Endothelial cell of umbilical vein (primary cell): Measurements from ENCODE around the gene ZNF615. TPM values are rescaled to one million over a fixed set of nuclear protein-coding genes. Genes with fewer than 3 reads are reported as not detected.

Source experiments
- BruUV-seq: library from RNA; stranded (reverse); fragments of 400-500 nt; replicated peaks from 2 replicates; lab custom pipeline; 2021; lab: Mats Ljungman, UMichigan
- CTCF ChIA-PET: fragments of 300-600, 350-600 bp; sonication (Branson Sonifier 250); formaldehyde crosslinking; loops from one replicate; lab custom pipeline; 2021; ENCODE audit warnings: antibody characterized with exemption, inconsistent platforms; lab: Charles Lee
- POLR2A ChIA-PET: fragments of 300-600, 350-600 bp; sonication (Branson Sonifier 250); formaldehyde crosslinking; loops from one replicate; lab custom pipeline; 2021; ENCODE audit warnings: antibody characterized with exemption, inconsistent platforms; lab: Charles Lee
- DNase-seq: peaks from one replicate; pipeline ENCODE4 v3.0.0-alpha.2; 2011; ENCODE audit warnings: low read depth, low spot score
- FAIRE-seq: peaks from 2 replicates; lab custom pipeline; 2011; peaks lifted over from hg19 to GRCh38; lab: Jason Lieb, UNC
- H2AFZ ChIP-seq: 2 replicates; pipeline ENCODE4 v1.6.0; 2012; ENCODE audit warnings: low read depth, low read length, control low read depth, inconsistent platforms
- H3K27ac ChIP-seq: 2 replicates; pipeline ENCODE4 v1.5.1; 2011; ENCODE audit warnings: low read depth, mild to moderate bottlenecking, control low read depth, low read length, moderate library complexity; ENCODE audit not compliant: insufficient read depth
- H3K27me3 ChIP-seq, 2 experiments: 2 replicates each; pipeline versions ENCODE4 v1.6.0 to v1.6.1; 2011; ENCODE audit warnings: low read length in 2 of 2, mixed read lengths in 1 of 2; ENCODE audit not compliant: control insufficient read depth in 2 of 2, insufficient read depth in 2 of 2
- H3K36me3 ChIP-seq, 2 experiments: 2 replicates in 1 of 2; 3 replicates in 1 of 2; pipeline ENCODE4 v1.5.1; 2011; ENCODE audit warnings: low read length in 2 of 2, mild to moderate bottlenecking in 1 of 2, moderate library complexity in 1 of 2; ENCODE audit not compliant: control insufficient read depth in 2 of 2, insufficient read depth in 2 of 2; ENCODE audit errors: extremely low read depth in 1 of 2
- H3K4me1 ChIP-seq: 3 replicates; pipeline ENCODE4 v1.5.1; 2011; ENCODE audit warnings: mild to moderate bottlenecking, low read length; ENCODE audit not compliant: control insufficient read depth, insufficient read depth; ENCODE audit errors: extremely low read depth
- H3K4me2 ChIP-seq: 2 replicates; pipeline ENCODE4 v1.6.1; 2011; ENCODE audit warnings: low read length, control low read depth, mixed read lengths; ENCODE audit not compliant: insufficient read depth
- H3K4me3 ChIP-seq, 3 experiments: fragments of 200-600 bp in 1 of 3; sonication (generic), shearing (Covaris generic) in 1 of 3; replicated peaks in 1 of 3; 2 replicates each; pipeline ENCODE4 v1.5.1; 2011 to 2016; ENCODE audit warnings: control low read depth in 3 of 3, low read length in 3 of 3, mild to moderate bottlenecking in 2 of 3, inconsistent platforms in 1 of 3, low read depth in 1 of 3, moderate library complexity in 1 of 3; ENCODE audit not compliant: insufficient read depth in 1 of 3
- H3K79me2 ChIP-seq: 2 replicates; pipeline ENCODE4 v1.6.0; 2012; ENCODE audit warnings: low read length, inconsistent platforms; ENCODE audit not compliant: control insufficient read depth, insufficient read depth
- H3K9ac ChIP-seq: replicated peaks from 2 replicates; pipeline ENCODE3; 2011; ENCODE audit warnings: low read length, control low read depth; ENCODE audit not compliant: insufficient read depth; ENCODE audit errors: extremely low read depth
- H3K9me1 ChIP-seq: replicated peaks from 3 replicates; pipeline ENCODE4 v1.6.0; 2011; ENCODE audit warnings: mild to moderate bottlenecking, low read length; ENCODE audit not compliant: control insufficient read depth, insufficient read depth; ENCODE audit errors: extremely low read depth
- H3K9me3 ChIP-seq: replicated peaks from 2 replicates; pipeline ENCODE4 v1.5.1; 2012; ENCODE audit warnings: low read length, inconsistent platforms; ENCODE audit not compliant: control insufficient read depth, insufficient read depth
- H4K20me1 ChIP-seq: replicated peaks from 2 replicates; pipeline ENCODE3; 2011; ENCODE audit warnings: mild to moderate bottlenecking, low read length; ENCODE audit not compliant: control insufficient read depth, insufficient read depth; ENCODE audit errors: extremely low read depth
- EZH2 ChIP-seq: IDR thresholded peaks from 2 replicates; pipeline ENCODE4 v1.6.1; 2012; ENCODE audit warnings: borderline replicate concordance, low read depth, mild to moderate bottlenecking, moderate library complexity, low read length, inconsistent platforms; ENCODE audit not compliant: severe bottlenecking
- FOS ChIP-seq: IDR thresholded peaks from 2 replicates; pipeline ENCODE4 v1.6.1; 2011; ENCODE audit warnings: mild to moderate bottlenecking, low read length, moderate library complexity, borderline replicate concordance; ENCODE audit not compliant: insufficient read depth
- GATA2 ChIP-seq: IDR thresholded peaks from 2 replicates; pipeline ENCODE4 v1.7.0; 2011; ENCODE audit warnings: low read depth, mild to moderate bottlenecking, moderate library complexity, mixed read lengths, low read length; ENCODE audit not compliant: insufficient read length, insufficient read depth
- JUN ChIP-seq: IDR thresholded peaks from 2 replicates; pipeline ENCODE4 v1.6.1; 2011; ENCODE audit warnings: borderline replicate concordance, low read depth; ENCODE audit not compliant: insufficient read length, insufficient read depth
- MYC ChIP-seq: IDR thresholded peaks from one replicate; pipeline ENCODE4 v1.6.1; 2011; ENCODE audit warnings: mild to moderate bottlenecking, low read depth, low read length
- POLR2A ChIP-seq: IDR thresholded peaks from 2 replicates; pipeline ENCODE4 v1.6.1; 2012; ENCODE audit warnings: low read depth, mild to moderate bottlenecking, control low read depth, low read length
- POLR2AphosphoS5 ChIP-seq: IDR thresholded peaks from 2 replicates; pipeline ENCODE4 v1.6.1; 2012; ENCODE audit warnings: low read depth, mild to moderate bottlenecking, control low read depth, low read length, moderate library complexity; ENCODE audit not compliant: insufficient read depth
- dilution Hi-C: fragments of 300-500 bp; cut with MboI; formaldehyde crosslinking; loops from one replicate; pipeline ENCODE4 v1.15.0; 2019; ENCODE audit warnings: low sequenced_read_pairs; ENCODE audit not compliant: extremely low pct_ligation_motif_present
- intact Hi-C: fragments of 100-400 bp; cut with micrococcal nuclease; formaldehyde crosslinking; loops from one replicate; pipeline ENCODE4 v1.10.0; 2022
- polyA plus RNA-seq, 4 experiments: library from polyadenylated mRNA; depleted of rRNA in 3 of 4; stranded (reverse) in 3 of 4; unstranded in 1 of 4; fragments of >200 nt; gene quantifications; 2 replicates each; pipeline versions ENCODE4 v1.2.1 to v1.2.3, GENCODE V29; 2011 to 2012; ENCODE audit warnings: missing spikeins in 1 of 4
- total RNA-seq: library from RNA; stranded (reverse); gene quantifications from 2 replicates; pipeline ENCODE4 v1.2.3, GENCODE V29; 2021
- TF ChIP-seq, protein P1 (sequence below): IDR thresholded peaks from 2 replicates; pipeline ENCODE4 v1.6.1; 2011; ENCODE audit not compliant: insufficient read depth, insufficient read length
- TF ChIP-seq, protein P2 (sequence below), 2 donors: IDR thresholded peaks; 1 replicate in 1 of 2; 2 replicates in 1 of 2; pipeline ENCODE4 v1.5.1; 2011; ENCODE audit warnings: low read length in 2 of 2, mild to moderate bottlenecking in 2 of 2, moderate library complexity in 2 of 2, control low read depth in 1 of 2, inconsistent platforms in 1 of 2, low read depth in 1 of 2; ENCODE audit not compliant: insufficient read depth in 1 of 2; ENCODE audit errors: extremely low read depth in 1 of 2

Gene ZNF615
- total and polyA plus RNA-seq, 2 donors (not counting 3 experiments of a cell fraction or from before 2014, with no cell fraction given): 1.4 to 4.5 TPM

DNA sequence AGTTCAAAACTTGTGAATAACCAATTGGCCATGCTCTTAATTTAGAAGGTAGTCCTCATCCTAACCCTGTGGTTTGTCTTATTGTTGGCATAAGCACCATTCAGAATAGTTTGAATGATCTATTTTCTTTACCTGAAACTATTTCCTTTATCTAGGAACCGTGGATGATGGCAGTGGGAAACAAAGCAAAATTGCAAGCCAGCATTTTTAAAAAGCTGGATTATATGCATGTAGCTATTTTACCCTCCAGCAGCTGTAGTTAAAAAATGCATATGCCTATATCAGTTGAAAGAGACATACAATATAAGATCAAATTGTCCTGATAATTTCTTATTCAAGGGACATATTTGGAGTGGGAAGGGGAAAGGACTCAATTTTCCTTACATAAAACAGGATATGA is 61.4 kb downstream of the ZNF615 start:
- Histone ChIP-seq H4K20me1 (no peaks in the 10 kb centered on the region), H3K9me1 (no peaks in the 10 kb centered on the region), H3K36me3 (peaks cover 16 to 21% of the 10 kb centered on the region in 2 experiments), H3K4me1 (no peaks in the 10 kb centered on the region), H3K9me3 (peaks cover 21% of the 10 kb centered on the region), H3K4me3 (no peak overlapping the region), H3K4me2 (no peak overlapping the region), H3K9ac (no peak overlapping the region), H3K79me2 (no peaks in the 10 kb centered on the region), H3K27ac (no peak overlapping the region), H3K27me3 (no peaks in the 10 kb centered on the region), H2AFZ (no peak overlapping the region)
- TF ChIP-seq JUN (no peak), EZH2 (no peak)
- ChIA-PET POLR2A (no interaction called here), CTCF (no interaction called here)
- FAIRE-seq: no peak
- dilution Hi-C loops (no loop called here), intact Hi-C loops (no loop called here)
- no peak for DNase-seq
- BruUV-seq: no TSS peak

DNA sequence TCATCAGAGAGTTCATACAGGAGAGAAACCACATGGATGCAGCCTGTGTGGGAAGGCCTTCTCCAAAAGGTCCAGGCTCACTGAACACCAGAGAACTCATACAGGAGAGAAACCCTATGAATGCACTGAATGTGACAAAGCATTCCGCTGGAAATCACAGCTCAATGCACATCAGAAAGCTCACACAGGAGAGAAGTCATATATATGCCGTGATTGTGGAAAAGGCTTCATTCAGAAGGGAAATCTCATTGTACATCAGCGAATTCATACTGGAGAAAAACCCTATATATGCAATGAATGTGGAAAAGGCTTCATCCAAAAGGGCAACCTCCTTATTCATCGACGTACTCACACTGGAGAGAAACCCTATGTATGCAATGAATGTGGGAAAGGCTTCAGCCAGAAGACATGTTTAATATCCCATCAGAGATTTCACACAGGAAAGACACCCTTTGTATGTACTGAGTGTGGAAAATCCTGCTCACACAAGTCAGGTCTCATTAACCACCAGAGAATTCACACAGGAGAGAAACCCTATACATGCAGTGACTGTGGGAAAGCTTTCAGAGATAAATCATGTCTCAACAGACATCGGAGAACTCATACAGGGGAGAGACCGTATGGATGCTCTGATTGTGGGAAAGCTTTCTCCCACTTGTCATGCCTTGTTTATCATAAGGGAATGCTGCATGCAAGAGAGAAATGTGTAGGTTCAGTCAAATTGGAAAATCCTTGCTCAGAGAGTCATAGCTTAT is 63.0 kb downstream of the ZNF615 start:
- dilution Hi-C loops: no loop called here
- no peak for FAIRE-seq
- H3K9me1 ChIP-seq: no peaks in the 10 kb centered on the region
- H3K4me2 ChIP-seq: no peak overlapping the region
- CTCF ChIA-PET: no interaction called here
- POLR2A ChIA-PET: no interaction called here
- TF ChIP-seq, protein P1, sequence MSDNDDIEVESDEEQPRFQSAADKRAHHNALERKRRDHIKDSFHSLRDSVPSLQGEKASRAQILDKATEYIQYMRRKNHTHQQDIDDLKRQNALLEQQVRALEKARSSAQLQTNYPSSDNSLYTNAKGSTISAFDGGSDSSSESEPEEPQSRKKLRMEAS: no peak
- TF ChIP-seq JUN: no peak
- TF ChIP-seq POLR2A: no peak
- no peak for TF ChIP-seq FOS
- TF ChIP-seq EZH2: no peak
- TF ChIP-seq, protein P2, sequence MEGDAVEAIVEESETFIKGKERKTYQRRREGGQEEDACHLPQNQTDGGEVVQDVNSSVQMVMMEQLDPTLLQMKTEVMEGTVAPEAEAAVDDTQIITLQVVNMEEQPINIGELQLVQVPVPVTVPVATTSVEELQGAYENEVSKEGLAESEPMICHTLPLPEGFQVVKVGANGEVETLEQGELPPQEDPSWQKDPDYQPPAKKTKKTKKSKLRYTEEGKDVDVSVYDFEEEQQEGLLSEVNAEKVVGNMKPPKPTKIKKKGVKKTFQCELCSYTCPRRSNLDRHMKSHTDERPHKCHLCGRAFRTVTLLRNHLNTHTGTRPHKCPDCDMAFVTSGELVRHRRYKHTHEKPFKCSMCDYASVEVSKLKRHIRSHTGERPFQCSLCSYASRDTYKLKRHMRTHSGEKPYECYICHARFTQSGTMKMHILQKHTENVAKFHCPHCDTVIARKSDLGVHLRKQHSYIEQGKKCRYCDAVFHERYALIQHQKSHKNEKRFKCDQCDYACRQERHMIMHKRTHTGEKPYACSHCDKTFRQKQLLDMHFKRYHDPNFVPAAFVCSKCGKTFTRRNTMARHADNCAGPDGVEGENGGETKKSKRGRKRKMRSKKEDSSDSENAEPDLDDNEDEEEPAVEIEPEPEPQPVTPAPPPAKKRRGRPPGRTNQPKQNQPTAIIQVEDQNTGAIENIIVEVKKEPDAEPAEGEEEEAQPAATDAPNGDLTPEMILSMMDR (IDR thresholded peaks at IDR 0.05; ENCODE audit: extremely low read depth in 1 of 2, insufficient read depth in 1 of 2, low read depth in 1 of 2, low read length in 2 of 2): no peak
- no peak for TF ChIP-seq GATA2
- TF ChIP-seq POLR2AphosphoS5: no peak
- no peak for TF ChIP-seq MYC
- H3K9me3 ChIP-seq: peaks cover 23% of the 10 kb centered on the region
- BruUV-seq: no TSS peak
- no peaks in the 10 kb centered on the region for H4K20me1 ChIP-seq
- H3K4me1 ChIP-seq: no peaks in the 10 kb centered on the region
- H3K4me3 ChIP-seq: no peak overlapping the region
- H3K27ac ChIP-seq: no peak overlapping the region
- no peaks in the 10 kb centered on the region for H3K27me3 ChIP-seq
- H3K36me3 ChIP-seq: peaks cover 23 to 24% of the 10 kb centered on the region in 2 experiments
- DNase-seq: no peak
- H2AFZ ChIP-seq: no peak overlapping the region
- H3K9ac ChIP-seq: no peak overlapping the region
- intact Hi-C loops: no loop called here
- no peaks in the 10 kb centered on the region for H3K79me2 ChIP-seq
